ENCODE data around the gene ECE1.

The ECE1 gene

GRCh38 chr1:21325731-21326387 lies 35.6 kb upstream of the ECE1 start:
- no peak for DNase-seq (ENCODE audit: low read depth in 1 of 2, low spot score in 1 of 2)

GRCh38 chr1:21325231-21325718 lies 35.0 kb upstream of the ECE1 start:
- DNase-seq (ENCODE audit: low read depth in 1 of 2, low spot score in 1 of 2), result no peak

GRCh38 chr1:21324368-21325141 lies 34.3 kb upstream of the ECE1 start:
- DNase-seq (ENCODE audit: low read depth in 1 of 2, low spot score in 1 of 2), result peak; percentile 20 to 59

GRCh38 chr1:21323091-21323490 lies 32.8 kb upstream of the ECE1 start:
- DNase-seq (ENCODE audit: low read depth in 1 of 2, low spot score in 1 of 2), result no peak

- DNase-seq (ENCODE audit: low read depth in 1 of 2, low spot score in 1 of 2), result no peak
Measured at GRCh38 chr1:21322681-21323016, 32.4 kb upstream of the ECE1 start.

GRCh38 chr1:21321963-21322680 lies 31.9 kb upstream of the ECE1 start:
- no peak for DNase-seq (ENCODE audit: low read depth in 1 of 2, low spot score in 1 of 2)

GRCh38 chr1:21320410-21321108 lies 30.3 kb upstream of the ECE1 start:
- DNase-seq (ENCODE audit: low read depth in 1 of 2, low spot score in 1 of 2), result no peak

GRCh38 chr1:21319447-21320407 lies 29.5 kb upstream of the ECE1 start:
- DNase-seq (ENCODE audit: low read depth in 1 of 2, low spot score in 1 of 2), result no peak

GRCh38 chr1:21318714-21319159 lies 28.5 kb upstream of the ECE1 start:
- DNase-seq (ENCODE audit: low read depth in 1 of 2, low spot score in 1 of 2), result no peak

- no peak for DNase-seq (ENCODE audit: low read depth in 1 of 2, low spot score in 1 of 2)
Measured at GRCh38 chr1:21318057-21318713, 27.9 kb upstream of the ECE1 start.

GRCh38 chr1:21317690-21318043 lies 27.4 kb upstream of the ECE1 start:
- no peak for DNase-seq (ENCODE audit: low read depth in 1 of 2, low spot score in 1 of 2)

GRCh38 chr1:21317035-21317689 lies 26.9 kb upstream of the ECE1 start:
- DNase-seq (ENCODE audit: low read depth in 1 of 2, low spot score in 1 of 2), result no peak

GRCh38 chr1:21314743-21315396 lies 24.6 kb upstream of the ECE1 start:
- DNase-seq (ENCODE audit: low read depth in 1 of 2, low spot score in 1 of 2), result no peak

- no peak for DNase-seq (ENCODE audit: low read depth in 1 of 2, low spot score in 1 of 2)
Measured at GRCh38 chr1:21313886-21314721, 23.8 kb upstream of the ECE1 start.

- DNase-seq (ENCODE audit: low read depth in 1 of 2, low spot score in 1 of 2), result no peak
Measured at GRCh38 chr1:21313203-21313885, 23.1 kb upstream of the ECE1 start.

GRCh38 chr1:21312407-21312992 lies 22.2 kb upstream of the ECE1 start:
- DNase-seq (ENCODE audit: low read depth in 1 of 2, low spot score in 1 of 2), result no peak

- no peak for DNase-seq (ENCODE audit: low read depth in 1 of 2, low spot score in 1 of 2)
Measured at GRCh38 chr1:21311016-21311415, 20.8 kb upstream of the ECE1 start.

All from activated T-helper 1 cell treated with anti-CD3 and anti-CD28 coated beads, Interleukin-2, amount 50 U/mL, for 16 hours (primary cell).